GM13976 (cell line): Measurements from ENCODE around the gene SLC4A1AP.

ENCODE experiments used
- DNase-seq: peaks from one replicate; pipeline ENCODE4 v3.0.0; 2012; ENCODE audit warnings: low spot score
- CTCF ChIP-seq: IDR thresholded peaks from 2 replicates; pipeline ENCODE4 v1.5.1; 2012; ENCODE audit warnings: borderline replicate concordance, mild to moderate bottlenecking; ENCODE audit not compliant: insufficient read depth; ENCODE audit errors: extremely low read depth, missing control alignments, control extremely low read depth
- in situ Hi-C: fragments of 300-500 bp; cut with MboI; formaldehyde crosslinking; loops from one replicate; pipeline ENCODE4 v1.12.0; 2022; ENCODE audit warnings: low sequenced_read_pairs, mixed read lengths, inconsistent platforms; ENCODE audit not compliant: unreplicated experiment

Gene SLC4A1AP

DNA sequence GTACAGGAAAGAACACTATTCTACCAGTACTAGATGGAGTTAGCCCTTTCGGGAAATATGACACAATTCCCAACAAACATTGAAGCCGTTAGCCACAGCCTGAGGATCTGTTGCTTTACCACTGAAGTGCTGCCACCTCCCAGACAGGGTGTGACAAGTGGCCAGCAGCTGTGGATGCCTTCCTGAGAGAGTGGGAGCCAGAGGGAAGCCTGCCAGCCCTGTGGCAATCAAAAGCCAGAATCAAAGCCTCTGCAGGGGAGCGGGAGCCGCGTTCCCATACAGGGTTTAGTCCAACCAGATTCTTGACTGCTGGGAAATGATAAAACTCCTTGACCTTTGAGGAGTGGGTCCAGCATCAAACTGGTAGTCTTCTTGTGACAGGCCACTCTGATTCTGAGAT is 38.0 kb downstream of the SLC4A1AP start:
- in situ Hi-C loops: no loop called here
- DNase-seq: no peak

DNA sequence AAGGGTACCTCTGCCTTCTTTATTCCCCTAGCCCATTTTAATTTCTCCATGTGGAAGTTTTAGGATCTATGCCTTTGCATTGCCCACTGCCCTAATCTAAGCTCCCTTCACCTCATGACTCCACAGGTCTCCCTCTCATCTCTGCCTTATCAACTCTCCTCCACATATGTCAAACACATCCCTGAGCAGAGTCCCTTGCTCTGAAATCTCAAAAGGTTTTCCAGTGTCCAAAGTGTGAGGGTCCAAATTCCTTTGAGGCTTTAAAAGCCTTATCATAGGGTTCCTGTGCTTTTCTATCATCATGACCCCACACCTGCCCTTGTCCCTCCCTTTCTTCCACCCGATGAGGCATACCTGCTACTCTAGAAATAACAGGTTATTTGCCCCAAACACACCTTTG is 38.6 kb downstream of the SLC4A1AP start:
- in situ Hi-C loops: no loop called here
- no peak for TF ChIP-seq CTCF
- no peak for DNase-seq

More for the DNA sequence above, 38.0 kb downstream of the SLC4A1AP start:
- TF ChIP-seq CTCF: no peak

DNA sequence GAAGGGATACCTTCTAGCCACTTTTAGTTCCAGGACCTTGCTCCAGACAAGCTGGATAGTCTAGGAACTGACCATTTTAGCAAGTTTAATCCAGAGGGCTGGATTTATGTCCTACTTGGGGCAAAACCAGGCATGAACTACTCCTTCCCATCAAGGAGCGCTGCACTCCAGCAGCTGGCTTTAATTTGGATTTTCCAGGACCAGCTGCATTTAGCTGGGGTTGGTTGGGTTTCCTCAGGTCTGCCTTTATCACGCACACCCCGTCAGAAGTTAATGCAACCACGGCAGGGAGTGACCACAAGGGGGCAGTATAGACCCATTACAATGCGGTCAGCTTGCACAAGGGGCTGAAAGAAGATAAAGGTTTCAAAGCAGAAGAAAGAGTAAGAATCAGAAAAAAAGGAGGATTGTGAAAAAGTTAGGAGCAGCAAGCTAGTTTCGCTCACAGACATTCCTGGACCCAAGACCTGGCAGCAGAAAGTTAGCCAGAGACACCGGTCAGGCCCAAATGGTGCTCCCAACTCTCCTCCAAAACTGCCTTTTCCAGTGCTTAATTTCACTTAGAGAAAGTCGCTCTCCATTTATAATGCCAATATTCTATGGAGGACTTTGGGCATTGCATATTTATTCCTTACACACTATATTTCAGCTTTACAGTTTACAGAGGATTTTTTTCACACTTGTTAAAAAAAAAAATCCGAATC is 40.1 kb downstream of the SLC4A1AP start:
- TF ChIP-seq CTCF: peak; percentile 90
- peak; percentile 69 for DNase-seq
- in situ Hi-C loops: no loop called here

GRCh38 chr2:27704342-27704876 is 40.7 kb downstream of the SLC4A1AP start:
- no peak for DNase-seq
- TF ChIP-seq CTCF: no peak
- in situ Hi-C loops: no loop called here

- no peak for DNase-seq
- in situ Hi-C loops: no loop called here
- no peak for TF ChIP-seq CTCF
These were observed 42.3 kb downstream of the SLC4A1AP start for GRCh38 chr2:27705851-27706622.

- no peak for DNase-seq
- no peak for TF ChIP-seq CTCF
- in situ Hi-C loops: no loop called here
These were observed 44.0 kb downstream of the SLC4A1AP start for GRCh38 chr2:27707462-27708256.
